ENCODE measurements around the gene BANF2. TPM values are rescaled to one million over a fixed set of nuclear protein-coding genes. Genes with fewer than 3 reads are reported as not detected.
"Not testable (repeated sequence)": the region's sequence is repeated elsewhere in the genome, so short reads cannot be mapped to it uniquely, and the experiment has no call there.

BANF2 gene
- total RNA-seq, 1 experiment from 2014 or later, result not detected

DNA sequence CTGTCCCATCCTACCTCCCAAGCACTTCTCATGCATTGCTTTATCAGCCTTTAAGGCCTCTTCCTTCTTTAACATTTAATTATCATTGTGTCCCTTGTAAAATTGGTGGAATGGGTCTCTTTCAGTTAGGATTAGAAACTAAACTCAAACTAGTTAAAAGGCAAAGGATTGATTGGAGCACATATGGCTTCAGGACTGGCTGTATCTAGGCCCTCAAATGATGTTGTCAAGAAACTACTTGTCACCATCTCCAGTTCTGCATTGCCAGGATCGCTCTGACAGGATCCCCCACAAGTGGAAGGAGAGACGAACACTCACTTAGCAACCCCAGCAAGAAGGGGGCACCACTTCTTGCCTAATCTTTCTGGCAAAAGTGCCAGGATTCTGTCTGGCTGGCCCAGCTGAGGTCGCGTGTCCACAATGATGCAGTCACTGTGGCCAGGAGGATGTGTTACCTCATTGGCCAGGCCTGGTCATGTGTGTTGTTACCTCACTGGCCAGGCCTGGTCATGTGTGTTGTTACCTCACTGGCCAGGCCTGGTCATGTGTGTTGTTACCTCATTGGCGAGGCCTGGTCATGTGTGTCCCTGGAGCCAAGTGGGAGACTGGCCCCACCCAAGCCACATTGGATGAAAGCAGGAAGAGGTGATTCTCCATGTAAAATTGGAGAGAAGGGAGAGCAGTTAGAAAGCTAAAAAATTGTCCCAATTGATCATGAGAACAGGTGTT, 5.0 kb downstream of the BANF2 start:
- DNase-seq, result no peak
- BruUV-seq (replicated peaks), result no TSS peak
- CTCF ChIA-PET, result no interaction called here
- H3K27ac Mint-ChIP-seq (ENCODE audit: unreplicated experiment), result no peak overlapping the region
- H3K36me3 Mint-ChIP-seq (ENCODE audit: insufficient read depth, unreplicated experiment), result no peaks in the 10 kb centered on the region
- intact Hi-C loops (cut with micrococcal nuclease; ENCODE audit: unreplicated experiment), result no loop called here
- no peaks in the 10 kb centered on the region for H3K4me1 Mint-ChIP-seq (ENCODE audit: low read depth, unreplicated experiment)
- TF ChIP-seq, protein P1, sequence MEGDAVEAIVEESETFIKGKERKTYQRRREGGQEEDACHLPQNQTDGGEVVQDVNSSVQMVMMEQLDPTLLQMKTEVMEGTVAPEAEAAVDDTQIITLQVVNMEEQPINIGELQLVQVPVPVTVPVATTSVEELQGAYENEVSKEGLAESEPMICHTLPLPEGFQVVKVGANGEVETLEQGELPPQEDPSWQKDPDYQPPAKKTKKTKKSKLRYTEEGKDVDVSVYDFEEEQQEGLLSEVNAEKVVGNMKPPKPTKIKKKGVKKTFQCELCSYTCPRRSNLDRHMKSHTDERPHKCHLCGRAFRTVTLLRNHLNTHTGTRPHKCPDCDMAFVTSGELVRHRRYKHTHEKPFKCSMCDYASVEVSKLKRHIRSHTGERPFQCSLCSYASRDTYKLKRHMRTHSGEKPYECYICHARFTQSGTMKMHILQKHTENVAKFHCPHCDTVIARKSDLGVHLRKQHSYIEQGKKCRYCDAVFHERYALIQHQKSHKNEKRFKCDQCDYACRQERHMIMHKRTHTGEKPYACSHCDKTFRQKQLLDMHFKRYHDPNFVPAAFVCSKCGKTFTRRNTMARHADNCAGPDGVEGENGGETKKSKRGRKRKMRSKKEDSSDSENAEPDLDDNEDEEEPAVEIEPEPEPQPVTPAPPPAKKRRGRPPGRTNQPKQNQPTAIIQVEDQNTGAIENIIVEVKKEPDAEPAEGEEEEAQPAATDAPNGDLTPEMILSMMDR (IDR thresholded peaks at IDR 0.05; ENCODE audit: unreplicated experiment), result no peak
- no peak overlapping the region for H3K4me3 Mint-ChIP-seq (ENCODE audit: low read depth, unreplicated experiment)
- H3K9me3 Mint-ChIP-seq (ENCODE audit: low read depth, unreplicated experiment), result no peaks in the 10 kb centered on the region
- peaks cover 10% of the 10 kb centered on the region for H3K27me3 Mint-ChIP-seq (ENCODE audit: unreplicated experiment)

DNA sequence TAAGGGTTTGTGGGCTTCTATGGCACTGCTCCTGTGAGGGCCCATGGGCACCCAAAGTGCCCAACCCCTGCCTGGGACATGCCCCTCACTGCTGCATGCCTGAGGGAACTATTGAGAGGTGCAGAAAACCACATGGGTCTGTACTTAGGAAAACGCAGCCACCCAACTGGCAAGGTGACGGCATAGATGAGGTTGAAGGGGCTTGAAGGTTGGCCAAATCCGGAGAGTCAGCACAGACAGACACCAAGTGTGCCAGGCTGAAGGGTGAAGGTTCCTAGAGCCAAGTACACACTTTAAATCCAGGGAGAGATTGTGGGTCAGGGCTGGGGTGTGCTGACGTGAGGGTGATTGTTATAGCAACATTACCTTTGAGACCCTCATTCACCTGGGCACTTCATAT, 6.2 kb downstream of the BANF2 start:
- no peaks in the 10 kb centered on the region for H3K9me3 Mint-ChIP-seq (ENCODE audit: low read depth, unreplicated experiment)
- CTCF ChIA-PET, result interaction anchor here (0.7 kb wide), 1 partner anchor 24 kb away, joined by 4 read pairs; the partner anchor contains the start of gene RRBP1
- H3K36me3 Mint-ChIP-seq (ENCODE audit: insufficient read depth, unreplicated experiment), result no peaks in the 10 kb centered on the region
- peaks cover 10% of the 10 kb centered on the region for H3K27me3 Mint-ChIP-seq (ENCODE audit: unreplicated experiment)
- TF ChIP-seq, protein P1 (IDR thresholded peaks at IDR 0.05; ENCODE audit: unreplicated experiment), result no peak
- no peak overlapping the region for H3K4me3 Mint-ChIP-seq (ENCODE audit: low read depth, unreplicated experiment)
- H3K4me1 Mint-ChIP-seq (ENCODE audit: low read depth, unreplicated experiment), result no peaks in the 10 kb centered on the region
- no peak overlapping the region for H3K27ac Mint-ChIP-seq (ENCODE audit: unreplicated experiment)
- intact Hi-C loops (cut with micrococcal nuclease; ENCODE audit: unreplicated experiment), result no loop called here
- no peak for DNase-seq
- no TSS peak for BruUV-seq (replicated peaks)

DNA sequence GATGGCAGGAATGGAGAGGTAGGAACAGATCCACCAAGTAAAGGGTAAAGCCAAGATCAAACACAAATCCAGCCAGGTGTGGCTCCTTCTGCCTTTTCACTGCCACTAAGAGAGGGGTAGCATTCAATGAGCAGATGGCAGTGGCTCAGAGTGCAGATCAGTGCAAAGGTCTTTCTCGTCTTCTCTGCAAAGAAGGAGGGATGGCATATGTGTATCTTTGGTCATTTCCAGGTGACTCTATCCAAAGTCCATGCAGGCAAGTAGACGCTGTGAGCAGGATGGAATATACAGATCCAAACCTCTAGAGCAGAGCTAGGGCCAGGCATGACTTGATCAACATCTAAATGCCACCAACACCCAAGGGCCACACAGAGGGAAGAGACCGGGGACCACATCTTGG, 6.9 kb downstream of the BANF2 start:
- CTCF ChIA-PET, result interaction anchor here (0.7 kb wide), 1 partner anchor 24 kb away, joined by 4 read pairs; the partner anchor contains the start of gene RRBP1

DNA sequence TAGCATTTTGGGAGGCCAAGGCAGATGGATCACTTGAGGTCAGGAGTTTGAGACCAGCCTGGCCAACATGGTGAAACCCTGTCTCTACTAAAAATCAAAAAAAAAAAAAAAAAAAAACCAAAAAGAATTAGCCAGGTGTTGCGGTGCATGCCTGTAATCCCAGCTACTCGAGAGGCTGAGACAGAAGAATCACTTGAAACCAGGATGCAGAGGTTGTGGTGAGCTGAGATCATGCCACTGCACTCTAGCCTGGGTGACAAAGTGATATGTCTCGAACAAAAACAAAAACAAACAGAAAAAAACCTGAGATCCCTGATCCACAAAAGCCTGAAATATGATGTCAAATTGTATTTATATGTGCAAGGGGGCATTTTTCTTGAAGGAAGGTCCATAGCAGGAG, 8.2 kb downstream of the BANF2 start:
- H3K4me1 Mint-ChIP-seq (ENCODE audit: low read depth, unreplicated experiment); DNase-seq; H3K27me3 Mint-ChIP-seq (ENCODE audit: unreplicated experiment); CTCF ChIA-PET; H3K9me3 Mint-ChIP-seq (ENCODE audit: low read depth, unreplicated experiment); H3K36me3 Mint-ChIP-seq (ENCODE audit: insufficient read depth, unreplicated experiment); H3K27ac Mint-ChIP-seq (ENCODE audit: unreplicated experiment); intact Hi-C loops (cut with micrococcal nuclease; ENCODE audit: unreplicated experiment); H3K4me3 Mint-ChIP-seq (ENCODE audit: low read depth, unreplicated experiment); BruUV-seq (replicated peaks): not testable (repeated sequence)

More for the DNA sequence above, 6.9 kb downstream of the BANF2 start:
- intact Hi-C loops (cut with micrococcal nuclease; ENCODE audit: unreplicated experiment), result no loop called here
- H3K27ac Mint-ChIP-seq (ENCODE audit: unreplicated experiment), result no peak overlapping the region
- no peaks in the 10 kb centered on the region for H3K4me1 Mint-ChIP-seq (ENCODE audit: low read depth, unreplicated experiment)
- H3K36me3 Mint-ChIP-seq (ENCODE audit: insufficient read depth, unreplicated experiment), result no peaks in the 10 kb centered on the region
- TF ChIP-seq, protein P1 (IDR thresholded peaks at IDR 0.05; ENCODE audit: unreplicated experiment), result no peak
- peaks cover 10% of the 10 kb centered on the region for H3K27me3 Mint-ChIP-seq (ENCODE audit: unreplicated experiment)
- BruUV-seq (replicated peaks), result no TSS peak
- H3K4me3 Mint-ChIP-seq (ENCODE audit: low read depth, unreplicated experiment), result no peak overlapping the region
- H3K9me3 Mint-ChIP-seq (ENCODE audit: low read depth, unreplicated experiment), result no peaks in the 10 kb centered on the region
- no peak for DNase-seq

DNA sequence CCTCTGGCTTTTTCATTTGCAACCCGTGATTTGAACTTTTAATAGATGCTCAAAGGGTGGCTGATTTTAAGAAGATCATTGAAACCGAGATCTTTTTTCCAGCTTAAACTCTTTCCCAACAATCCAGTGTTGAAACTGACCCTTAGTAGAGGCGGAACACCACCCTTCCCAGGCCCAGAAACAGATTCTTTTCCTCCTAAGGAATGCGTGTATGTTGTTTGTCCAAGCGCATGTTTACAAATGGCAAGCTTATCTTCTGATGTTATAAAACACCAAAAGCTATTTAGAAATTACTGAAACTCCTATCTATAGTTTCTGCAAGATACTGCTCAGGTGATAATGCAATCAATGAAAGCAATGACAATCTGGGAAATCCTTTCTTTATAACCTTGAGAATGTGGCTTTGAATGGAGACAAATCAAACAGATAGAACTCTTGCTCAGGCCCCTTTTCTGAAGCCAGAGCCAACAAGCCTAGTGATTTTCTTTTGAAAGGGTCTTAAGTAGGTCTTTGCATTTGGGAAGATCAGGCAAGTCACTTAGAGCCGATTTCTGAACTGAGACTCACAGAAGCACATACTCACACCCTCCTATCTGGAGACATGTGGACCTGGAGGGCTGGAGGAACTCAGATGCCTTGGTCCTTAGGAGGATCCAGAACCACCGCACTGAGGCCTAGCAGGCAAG, 9.1 kb downstream of the BANF2 start:
- Mint-ChIP-seq H3K9me3 (ENCODE audit: low read depth, unreplicated experiment) (no peaks in the 10 kb centered on the region), H3K27me3 (ENCODE audit: unreplicated experiment) (no peaks in the 10 kb centered on the region), H3K27ac (ENCODE audit: unreplicated experiment) (no peak overlapping the region), H3K4me1 (ENCODE audit: low read depth, unreplicated experiment) (no peaks in the 10 kb centered on the region), H3K36me3 (ENCODE audit: insufficient read depth, unreplicated experiment) (no peaks in the 10 kb centered on the region), H3K4me3 (ENCODE audit: low read depth, unreplicated experiment) (no peak overlapping the region)
- intact Hi-C loops (cut with micrococcal nuclease; ENCODE audit: unreplicated experiment), result no loop called here
- TF ChIP-seq, protein P1 (IDR thresholded peaks at IDR 0.05; ENCODE audit: unreplicated experiment), result no peak
- CTCF ChIA-PET, result no interaction called here
- BruUV-seq (replicated peaks), result no TSS peak
- DNase-seq, result no peak

Measured in Calu3 (cell line).